GM12864 (cell line): ENCODE measurements around the gene GAPDHS.

ENCODE experiments used
- DNase-seq: peaks from one replicate; pipeline ENCODE4 v3.0.0-alpha.2; 2011; ENCODE audit warnings: low read depth
- H3K4me3 ChIP-seq: 2 replicates; pipeline ENCODE4 v1.5.1; 2011; ENCODE audit warnings: mild to moderate bottlenecking, low read depth, low read length, control low read depth
- TF ChIP-seq, protein P1 (sequence below): IDR thresholded peaks from 2 replicates; pipeline ENCODE4 v1.5.1; 2011; ENCODE audit warnings: low read depth, mild to moderate bottlenecking, moderate library complexity, low read length, control low read depth, inconsistent platforms; ENCODE audit errors: missing control alignments

GAPDHS gene

GRCh38 chr19:35560677-35561076 lies 27.4 kb downstream of the GAPDHS start:
- DNase-seq, result no peak
- no peak overlapping the region for H3K4me3 ChIP-seq
- TF ChIP-seq, protein P1, sequence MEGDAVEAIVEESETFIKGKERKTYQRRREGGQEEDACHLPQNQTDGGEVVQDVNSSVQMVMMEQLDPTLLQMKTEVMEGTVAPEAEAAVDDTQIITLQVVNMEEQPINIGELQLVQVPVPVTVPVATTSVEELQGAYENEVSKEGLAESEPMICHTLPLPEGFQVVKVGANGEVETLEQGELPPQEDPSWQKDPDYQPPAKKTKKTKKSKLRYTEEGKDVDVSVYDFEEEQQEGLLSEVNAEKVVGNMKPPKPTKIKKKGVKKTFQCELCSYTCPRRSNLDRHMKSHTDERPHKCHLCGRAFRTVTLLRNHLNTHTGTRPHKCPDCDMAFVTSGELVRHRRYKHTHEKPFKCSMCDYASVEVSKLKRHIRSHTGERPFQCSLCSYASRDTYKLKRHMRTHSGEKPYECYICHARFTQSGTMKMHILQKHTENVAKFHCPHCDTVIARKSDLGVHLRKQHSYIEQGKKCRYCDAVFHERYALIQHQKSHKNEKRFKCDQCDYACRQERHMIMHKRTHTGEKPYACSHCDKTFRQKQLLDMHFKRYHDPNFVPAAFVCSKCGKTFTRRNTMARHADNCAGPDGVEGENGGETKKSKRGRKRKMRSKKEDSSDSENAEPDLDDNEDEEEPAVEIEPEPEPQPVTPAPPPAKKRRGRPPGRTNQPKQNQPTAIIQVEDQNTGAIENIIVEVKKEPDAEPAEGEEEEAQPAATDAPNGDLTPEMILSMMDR, result no peak

GRCh38 chr19:35561436-35561835 lies 28.2 kb downstream of the GAPDHS start:
- H3K4me3 ChIP-seq, result no peak overlapping the region
- TF ChIP-seq, protein P1, result no peak
- no peak for DNase-seq

DNA sequence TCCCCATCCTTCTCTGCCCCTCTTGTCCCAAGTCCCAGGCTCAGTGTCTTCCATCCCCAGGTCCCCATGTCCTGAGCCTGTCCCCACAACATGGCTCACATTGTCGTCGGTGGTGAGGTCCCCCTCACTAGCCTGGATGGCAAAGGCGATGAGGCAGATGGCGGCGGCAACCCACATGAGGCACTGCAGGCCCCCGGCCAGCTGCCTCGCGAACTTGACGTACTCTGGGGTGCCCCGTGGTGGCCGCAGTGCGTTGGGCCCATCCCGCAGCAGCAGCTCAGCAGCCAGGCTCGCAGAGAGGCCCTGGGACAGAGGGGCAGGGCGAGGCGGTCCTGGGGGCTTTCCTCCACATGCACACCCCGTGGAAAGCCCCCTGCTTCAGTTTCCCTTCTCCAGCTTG lies 29.1 kb downstream of the GAPDHS start:
- DNase-seq, result no peak
- TF ChIP-seq, protein P1, result no peak
- no peak overlapping the region for H3K4me3 ChIP-seq

DNA sequence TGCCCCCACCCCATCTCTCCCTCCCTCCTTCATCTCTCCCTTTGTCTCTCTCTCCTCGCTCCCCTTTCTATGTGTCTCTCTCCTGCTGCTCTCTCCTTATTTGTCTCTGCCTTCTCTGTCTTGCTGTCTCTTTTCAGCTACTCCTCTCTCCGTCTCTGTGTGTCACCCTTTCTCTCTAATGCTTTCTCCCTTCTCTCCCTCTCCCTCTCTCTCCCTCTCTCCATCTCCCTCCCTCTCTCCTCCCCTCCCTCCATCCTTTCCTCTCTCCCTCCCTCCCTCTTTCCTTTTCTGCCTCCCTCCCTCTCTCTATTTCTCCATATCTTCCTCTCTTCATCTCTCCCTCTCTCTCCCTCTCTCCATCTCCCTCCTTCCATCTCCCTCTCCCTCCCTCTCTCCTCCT lies 29.5 kb downstream of the GAPDHS start:
- TF ChIP-seq, protein P1, result no peak
- no peak overlapping the region for H3K4me3 ChIP-seq
- DNase-seq, result no peak

DNA sequence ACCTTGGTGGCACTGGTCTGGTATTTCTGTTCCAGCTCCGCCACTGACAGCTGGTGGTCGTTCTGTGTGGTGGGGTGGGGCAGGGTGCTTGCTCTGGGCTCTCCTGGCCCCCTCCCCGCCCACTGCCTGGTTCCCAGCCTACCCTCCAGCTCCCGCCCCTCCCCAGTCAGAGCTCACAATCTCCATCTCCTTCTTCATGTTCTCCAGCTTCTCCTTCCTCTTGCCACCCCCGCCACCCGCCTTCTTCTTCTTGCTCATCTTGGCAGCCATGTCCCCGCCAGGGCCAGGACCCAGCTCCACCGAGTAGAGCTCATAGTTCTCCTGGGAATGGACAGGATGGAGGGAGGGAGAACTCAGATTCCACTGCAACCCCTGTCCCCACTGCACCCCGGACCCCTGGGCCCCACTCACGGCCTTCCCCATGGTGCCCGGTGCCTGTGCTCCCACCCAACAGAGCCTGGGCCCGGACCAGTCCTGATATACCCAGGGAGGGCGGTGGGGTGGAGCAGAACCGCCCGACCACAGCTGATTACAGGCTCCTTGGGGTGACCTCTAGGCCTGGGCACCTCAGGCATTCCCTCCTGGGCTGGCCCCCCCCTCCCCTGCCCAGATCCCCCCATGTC lies 30.1 kb downstream of the GAPDHS start, which contains the start of gene ATP4A:
Gene ATP4A (minus strand): TSS at position 452 of the 623 bp plus-strand sequence. CDS start 29 bp downstream, at position 423.
- H3K4me3 ChIP-seq, result no peak within 1 kb of the TSS
- DNase-seq, result no peak
- TF ChIP-seq, protein P1, result no peak

DNA sequence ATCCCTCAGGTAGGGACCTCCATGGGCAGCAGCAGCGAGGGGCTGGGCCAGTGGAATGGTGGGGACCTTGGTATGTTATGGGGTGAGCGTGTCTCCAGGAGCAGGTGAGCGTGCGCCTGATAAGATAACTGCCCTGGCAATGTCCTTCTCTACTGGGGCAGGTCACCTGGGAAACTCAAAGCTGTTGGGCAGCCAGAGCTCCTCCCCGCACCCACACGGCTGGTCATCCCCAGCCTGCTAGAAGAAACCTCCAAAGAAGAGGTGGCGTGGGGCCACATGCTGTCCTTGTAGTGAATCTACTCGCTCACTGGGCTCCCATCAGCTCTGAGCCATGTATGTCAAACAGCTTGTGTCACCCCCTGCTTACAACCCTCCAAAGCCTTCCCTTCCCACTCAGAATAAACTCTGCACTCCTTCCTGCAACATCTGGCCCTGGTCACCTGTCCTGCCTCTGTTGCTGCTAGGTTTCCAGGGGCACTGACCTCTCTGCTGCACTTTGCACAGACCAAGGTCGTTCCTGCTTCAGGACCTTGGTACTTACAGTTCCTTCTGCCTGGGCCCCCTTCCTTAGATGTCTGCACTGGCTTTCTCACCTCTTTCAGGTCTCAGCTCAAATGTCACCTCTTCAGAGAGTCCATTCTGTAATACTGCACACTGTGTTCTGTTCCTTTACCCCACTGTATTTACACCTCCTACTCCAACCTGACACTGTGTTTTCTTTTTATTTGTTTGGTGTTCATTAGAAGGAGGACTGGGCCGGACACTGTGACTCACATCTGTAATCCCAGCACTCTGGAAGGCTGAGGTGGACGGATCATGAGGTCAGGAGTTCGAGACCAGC lies 32.0 kb downstream of the GAPDHS start:
- no peak for DNase-seq
- H3K4me3 ChIP-seq, result no peak overlapping the region
- TF ChIP-seq, protein P1, result no peak
